Body of pancreas (tissue), 4 donors: ENCODE data around the gene ME3.

Experiments
- POLR2A ChIP-seq, 3 donors: fragments of 450-650 bp; IDR thresholded peaks; one replicate each; pipeline ENCODE4 v1.6.1; 2016; ENCODE audit warnings: antibody characterized with exemption in 3 of 3, mild to moderate bottlenecking in 2 of 3
- TF ChIP-seq, protein P1 (sequence below), 7 experiments: fragments of 450-650 bp in 4 of 7; fragments of 200-600 bp in 3 of 7; sonication (generic) in 3 of 7; IDR thresholded peaks; one replicate each; pipeline ENCODE4 v1.5.1; 2016 to 2019; ENCODE audit warnings: antibody characterized with exemption in 7 of 7

DNA sequence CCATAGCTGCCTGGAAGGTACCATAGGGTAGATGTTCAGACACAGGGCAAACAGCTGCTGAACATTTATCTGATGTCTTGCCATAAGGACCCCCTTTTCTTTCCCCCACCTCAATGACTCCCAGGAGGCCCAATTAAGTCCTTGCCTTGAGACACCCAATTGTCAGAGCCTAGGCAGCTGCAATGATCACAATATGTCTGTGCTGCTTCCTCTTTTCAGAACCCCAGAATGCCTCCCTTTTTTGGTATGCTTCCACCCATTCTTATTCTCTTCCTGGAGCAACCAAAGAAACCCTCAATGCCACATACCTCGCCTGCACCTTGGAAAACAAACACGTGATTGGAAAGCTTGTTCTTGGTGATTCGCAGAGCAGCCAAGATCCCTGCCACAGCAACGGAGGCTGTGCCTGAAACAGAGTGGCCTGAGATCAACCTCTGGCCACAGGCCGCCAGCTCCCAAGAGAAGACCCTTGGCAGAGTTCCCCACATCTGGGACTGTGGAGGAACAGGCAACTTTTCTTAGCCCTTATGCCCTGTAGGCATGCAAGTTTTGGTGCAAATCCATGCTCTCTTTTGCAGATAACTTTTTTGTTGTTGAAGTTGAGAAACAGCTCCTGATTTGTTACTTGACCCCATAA is 222.3 kb downstream of the ME3 start:
- TF ChIP-seq, protein P1, sequence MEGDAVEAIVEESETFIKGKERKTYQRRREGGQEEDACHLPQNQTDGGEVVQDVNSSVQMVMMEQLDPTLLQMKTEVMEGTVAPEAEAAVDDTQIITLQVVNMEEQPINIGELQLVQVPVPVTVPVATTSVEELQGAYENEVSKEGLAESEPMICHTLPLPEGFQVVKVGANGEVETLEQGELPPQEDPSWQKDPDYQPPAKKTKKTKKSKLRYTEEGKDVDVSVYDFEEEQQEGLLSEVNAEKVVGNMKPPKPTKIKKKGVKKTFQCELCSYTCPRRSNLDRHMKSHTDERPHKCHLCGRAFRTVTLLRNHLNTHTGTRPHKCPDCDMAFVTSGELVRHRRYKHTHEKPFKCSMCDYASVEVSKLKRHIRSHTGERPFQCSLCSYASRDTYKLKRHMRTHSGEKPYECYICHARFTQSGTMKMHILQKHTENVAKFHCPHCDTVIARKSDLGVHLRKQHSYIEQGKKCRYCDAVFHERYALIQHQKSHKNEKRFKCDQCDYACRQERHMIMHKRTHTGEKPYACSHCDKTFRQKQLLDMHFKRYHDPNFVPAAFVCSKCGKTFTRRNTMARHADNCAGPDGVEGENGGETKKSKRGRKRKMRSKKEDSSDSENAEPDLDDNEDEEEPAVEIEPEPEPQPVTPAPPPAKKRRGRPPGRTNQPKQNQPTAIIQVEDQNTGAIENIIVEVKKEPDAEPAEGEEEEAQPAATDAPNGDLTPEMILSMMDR (IDR thresholded peaks at IDR 0.05), result no peak
- no peak for TF ChIP-seq POLR2A (IDR thresholded peaks at IDR 0.05)
